OCI-LY1 (cell line): Measurements from ENCODE around the gene MKI67.

ENCODE experiments used
- EZH2 ChIP-seq: fragments of 200-600 bp; sonication (generic), shearing (Covaris generic); IDR thresholded peaks from 2 replicates; pipeline ENCODE4 v1.8.0; 2017; ENCODE audit warnings: borderline replicate concordance, mixed run types, mild to moderate bottlenecking, antibody characterized with exemption, low read length, moderate library complexity, mixed read lengths
- TF ChIP-seq, protein P1 (sequence below): fragments of 200-600 bp; sonication (generic), shearing (Covaris generic); IDR thresholded peaks from 2 replicates; pipeline ENCODE4 v1.5.1; 2017; ENCODE audit warnings: mild to moderate bottlenecking, antibody characterized with exemption, low read length, moderate library complexity, mixed read lengths

DNA sequence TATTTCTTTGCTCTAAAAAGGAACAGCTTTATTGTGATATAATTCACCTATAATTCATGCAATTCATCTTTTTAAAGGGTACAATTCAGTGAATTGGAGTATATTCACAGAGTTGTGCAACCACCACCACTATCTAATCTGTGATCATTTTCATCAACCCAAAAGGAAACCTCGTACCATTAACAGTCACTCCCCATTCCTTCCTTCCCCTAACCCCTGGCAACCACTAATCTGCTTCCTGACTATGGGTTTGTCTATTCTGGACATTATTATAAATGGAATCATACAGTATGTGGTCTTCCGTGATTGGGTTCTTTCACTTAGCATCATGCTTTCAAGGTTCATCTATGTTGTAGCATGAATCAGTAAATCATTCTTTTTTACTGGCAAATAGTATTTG, 52.3 kb downstream of the MKI67 start:
- TF ChIP-seq, protein P1, sequence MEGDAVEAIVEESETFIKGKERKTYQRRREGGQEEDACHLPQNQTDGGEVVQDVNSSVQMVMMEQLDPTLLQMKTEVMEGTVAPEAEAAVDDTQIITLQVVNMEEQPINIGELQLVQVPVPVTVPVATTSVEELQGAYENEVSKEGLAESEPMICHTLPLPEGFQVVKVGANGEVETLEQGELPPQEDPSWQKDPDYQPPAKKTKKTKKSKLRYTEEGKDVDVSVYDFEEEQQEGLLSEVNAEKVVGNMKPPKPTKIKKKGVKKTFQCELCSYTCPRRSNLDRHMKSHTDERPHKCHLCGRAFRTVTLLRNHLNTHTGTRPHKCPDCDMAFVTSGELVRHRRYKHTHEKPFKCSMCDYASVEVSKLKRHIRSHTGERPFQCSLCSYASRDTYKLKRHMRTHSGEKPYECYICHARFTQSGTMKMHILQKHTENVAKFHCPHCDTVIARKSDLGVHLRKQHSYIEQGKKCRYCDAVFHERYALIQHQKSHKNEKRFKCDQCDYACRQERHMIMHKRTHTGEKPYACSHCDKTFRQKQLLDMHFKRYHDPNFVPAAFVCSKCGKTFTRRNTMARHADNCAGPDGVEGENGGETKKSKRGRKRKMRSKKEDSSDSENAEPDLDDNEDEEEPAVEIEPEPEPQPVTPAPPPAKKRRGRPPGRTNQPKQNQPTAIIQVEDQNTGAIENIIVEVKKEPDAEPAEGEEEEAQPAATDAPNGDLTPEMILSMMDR: no peak
- TF ChIP-seq EZH2: no peak
